ENCODE results near the gene DLGAP5.
A peak's percentile ranks its signal among the peaks of the same experiment; 100 is the strongest.

Gene DLGAP5

GRCh38 chr14:55191203-55192053 lies at the start of gene DLGAP5:
DLGAP5 (minus strand) TSS chr14:55191585; CDS start chr14:55189179, 2,406 bp downstream.
- peak; percentile 83 for DNase-seq (ENCODE audit: low read depth)
- H3K4me3 ChIP-seq (ENCODE audit: low read depth, low read length), result peak within 1 kb of the TSS; percentile 65

GRCh38 chr14:55240526-55241178 lies 49.3 kb upstream of the DLGAP5 start:
- DNase-seq (ENCODE audit: low read depth), result peak; percentile 59
- peak overlapping the region; percentile 13 for H3K4me3 ChIP-seq (ENCODE audit: low read depth, low read length)

GRCh38 chr14:55239320-55239719 lies 47.9 kb upstream of the DLGAP5 start:
- DNase-seq (ENCODE audit: low read depth), result no peak
- no peak overlapping the region for H3K4me3 ChIP-seq (ENCODE audit: low read depth, low read length)

GRCh38 chr14:55238019-55238680 lies 46.8 kb upstream of the DLGAP5 start:
- DNase-seq (ENCODE audit: low read depth), result no peak
- H3K4me3 ChIP-seq (ENCODE audit: low read depth, low read length), result no peak overlapping the region

- H3K4me3 ChIP-seq (ENCODE audit: low read depth, low read length), result no peak overlapping the region
- no peak for DNase-seq (ENCODE audit: low read depth)
Measured at GRCh38 chr14:55233591-55233990, 42.2 kb upstream of the DLGAP5 start.

GRCh38 chr14:55228261-55228660 lies 36.9 kb upstream of the DLGAP5 start:
- DNase-seq (ENCODE audit: low read depth), result no peak
- H3K4me3 ChIP-seq (ENCODE audit: low read depth, low read length), result no peak overlapping the region

GRCh38 chr14:55223364-55223763 lies 32.0 kb upstream of the DLGAP5 start:
- no peak for DNase-seq (ENCODE audit: low read depth)
- no peak overlapping the region for H3K4me3 ChIP-seq (ENCODE audit: low read depth, low read length)

GRCh38 chr14:55221968-55222367 lies 30.6 kb upstream of the DLGAP5 start:
- H3K4me3 ChIP-seq (ENCODE audit: low read depth, low read length), result no peak overlapping the region
- DNase-seq (ENCODE audit: low read depth), result no peak

GRCh38 chr14:55221186-55221585 lies 29.8 kb upstream of the DLGAP5 start:
- no peak overlapping the region for H3K4me3 ChIP-seq (ENCODE audit: low read depth, low read length)
- DNase-seq (ENCODE audit: low read depth), result no peak

GRCh38 chr14:55220230-55220629 lies 28.8 kb upstream of the DLGAP5 start:
- no peak for DNase-seq (ENCODE audit: low read depth)

GRCh38 chr14:55212634-55213033 lies 21.2 kb upstream of the DLGAP5 start:
- H3K4me3 ChIP-seq (ENCODE audit: low read depth, low read length), result no peak overlapping the region
- no peak for DNase-seq (ENCODE audit: low read depth)

More at GRCh38 chr14:55220230-55220629, 28.8 kb upstream of the DLGAP5 start:
- no peak overlapping the region for H3K4me3 ChIP-seq (ENCODE audit: low read depth, low read length)

- no peak for DNase-seq (ENCODE audit: low read depth)
Measured at GRCh38 chr14:55207832-55208231, 16.4 kb upstream of the DLGAP5 start.

GRCh38 chr14:55206175-55206693 lies 14.8 kb upstream of the DLGAP5 start:
- no peak overlapping the region for H3K4me3 ChIP-seq (ENCODE audit: low read depth, low read length)
- no peak for DNase-seq (ENCODE audit: low read depth)

More at GRCh38 chr14:55207832-55208231, 16.4 kb upstream of the DLGAP5 start:
- H3K4me3 ChIP-seq (ENCODE audit: low read depth, low read length), result no peak overlapping the region

GRCh38 chr14:55201219-55202101 lies 10.1 kb upstream of the DLGAP5 start:
- H3K4me3 ChIP-seq (ENCODE audit: low read depth, low read length), result no peak overlapping the region
- no peak for DNase-seq (ENCODE audit: low read depth)

GRCh38 chr14:55200651-55201050 lies 9.3 kb upstream of the DLGAP5 start:
- no peak for DNase-seq (ENCODE audit: low read depth)
- H3K4me3 ChIP-seq (ENCODE audit: low read depth, low read length), result no peak overlapping the region

GRCh38 chr14:55198749-55199148 lies 7.4 kb upstream of the DLGAP5 start:
- no peak overlapping the region for H3K4me3 ChIP-seq (ENCODE audit: low read depth, low read length)
- no peak for DNase-seq (ENCODE audit: low read depth)

GRCh38 chr14:55194656-55195355 lies 3.4 kb upstream of the DLGAP5 start:
- H3K4me3 ChIP-seq (ENCODE audit: low read depth, low read length), result no peak overlapping the region
- DNase-seq (ENCODE audit: low read depth), result no peak

GRCh38 chr14:55192054-55192621 lies 753 bp upstream of the DLGAP5 start:
- DNase-seq (ENCODE audit: low read depth), result no peak
- peak overlapping the region; percentile 65 for H3K4me3 ChIP-seq (ENCODE audit: low read depth, low read length)
